ENCODE measurements around the gene B3GALT6.

B3GALT6 gene

DNA sequence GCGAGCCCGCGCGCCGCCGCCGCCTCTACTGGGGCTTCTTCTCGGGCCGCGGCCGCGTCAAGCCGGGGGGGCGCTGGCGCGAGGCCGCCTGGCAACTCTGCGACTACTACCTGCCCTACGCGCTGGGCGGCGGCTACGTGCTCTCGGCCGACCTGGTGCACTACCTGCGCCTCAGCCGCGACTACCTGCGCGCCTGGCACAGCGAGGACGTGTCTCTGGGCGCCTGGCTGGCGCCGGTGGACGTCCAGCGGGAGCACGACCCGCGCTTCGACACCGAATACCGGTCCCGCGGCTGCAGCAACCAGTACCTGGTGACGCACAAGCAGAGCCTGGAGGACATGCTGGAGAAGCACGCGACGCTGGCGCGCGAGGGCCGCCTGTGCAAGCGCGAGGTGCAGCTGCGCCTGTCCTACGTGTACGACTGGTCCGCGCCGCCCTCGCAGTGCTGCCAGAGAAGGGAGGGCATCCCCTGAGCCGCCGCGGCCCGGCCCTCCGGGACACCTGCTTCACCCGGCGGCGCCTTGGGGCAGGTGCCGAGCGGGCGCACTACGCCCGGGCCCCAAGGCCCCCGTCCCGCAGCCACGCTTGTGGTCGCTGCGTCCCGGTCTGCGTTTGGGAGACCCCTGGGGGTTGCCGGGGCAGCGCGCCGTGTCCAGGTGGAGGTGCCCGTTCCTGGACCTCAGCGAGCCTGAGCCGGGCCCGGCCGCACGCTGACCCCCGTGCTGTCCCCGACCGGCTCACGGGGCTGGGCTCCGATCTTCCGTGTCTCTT is 944 bp downstream of the B3GALT6 start:
- DNase-seq (ENCODE audit: low read depth), result no peak

- DNase-seq (ENCODE audit: low read depth), result no peak
Measured at GRCh38 chr1:1233567-1233892, 1.5 kb downstream of the B3GALT6 start.

DNA sequence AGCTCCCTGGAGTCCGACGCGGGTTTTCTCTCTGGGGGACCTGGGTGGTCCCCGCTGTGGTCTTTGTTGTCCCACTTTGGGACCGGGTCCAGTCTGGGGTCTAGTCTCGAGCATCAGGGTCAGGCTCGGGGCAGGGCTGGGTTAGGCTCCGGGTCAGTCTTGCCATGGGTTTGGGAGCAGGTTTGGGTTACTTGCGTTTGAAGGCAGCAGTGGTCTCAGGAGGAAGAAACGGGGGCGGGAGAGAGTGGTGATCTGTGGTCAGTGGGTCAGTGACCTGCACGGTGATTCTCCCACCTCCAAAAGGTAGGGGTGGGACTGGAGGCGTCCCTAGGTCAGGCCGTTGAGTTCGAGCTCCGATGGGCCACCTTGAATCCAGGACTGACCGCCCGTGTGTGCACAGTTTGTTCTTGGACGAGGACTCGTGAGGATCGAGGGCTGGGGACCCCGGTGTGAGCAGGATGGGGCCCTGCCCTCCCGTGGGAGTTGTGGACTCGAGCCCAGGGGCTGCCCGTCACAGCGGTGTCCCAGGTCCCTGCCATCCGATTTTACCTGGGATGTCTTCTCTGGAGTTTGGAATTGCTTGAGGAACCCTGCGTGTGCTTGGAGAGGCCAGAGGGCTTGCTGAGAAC is 2.3 kb downstream of the B3GALT6 start:
- DNase-seq (ENCODE audit: low read depth), result no peak

GRCh38 chr1:1235016-1235744 is 3.1 kb downstream of the B3GALT6 start:
- no peak for DNase-seq (ENCODE audit: low read depth)

DNA sequence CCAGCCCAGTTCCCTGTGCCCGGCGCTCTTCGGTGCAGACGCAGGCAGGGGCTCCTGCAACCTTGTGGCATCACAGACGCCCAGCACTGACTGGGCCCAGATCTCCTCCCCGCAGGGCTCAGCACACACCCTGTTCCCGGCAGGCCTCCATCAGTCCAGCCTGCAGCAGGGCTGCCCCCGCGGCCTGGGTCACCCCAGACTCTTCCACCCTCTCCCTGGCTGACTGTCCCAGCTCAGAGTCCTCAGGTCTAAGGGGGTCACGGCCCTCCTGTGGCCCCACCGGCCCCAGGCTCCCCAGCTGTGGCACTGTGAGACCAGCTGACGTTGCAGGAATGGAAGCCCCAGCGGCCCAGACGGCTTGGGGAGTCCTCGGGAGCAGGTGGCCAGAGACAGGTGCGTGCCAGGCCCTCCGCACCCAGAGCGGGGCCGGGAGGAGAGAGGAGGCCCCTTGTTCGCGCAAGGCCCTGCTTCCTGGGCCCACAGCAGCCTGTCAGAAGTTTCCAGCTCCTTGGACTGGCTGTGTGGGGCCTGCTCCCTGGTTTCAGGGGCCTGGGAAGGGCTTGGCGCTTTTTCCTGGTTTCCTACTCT is 4.2 kb downstream of the B3GALT6 start:
- DNase-seq (ENCODE audit: low read depth), result no peak

- DNase-seq (ENCODE audit: low read depth), result no peak
Measured at GRCh38 chr1:1236945-1237873, 5.2 kb downstream of the B3GALT6 start.

- DNase-seq (ENCODE audit: low read depth), result no peak
Measured at GRCh38 chr1:1237874-1238701, 6.1 kb downstream of the B3GALT6 start.

DNA sequence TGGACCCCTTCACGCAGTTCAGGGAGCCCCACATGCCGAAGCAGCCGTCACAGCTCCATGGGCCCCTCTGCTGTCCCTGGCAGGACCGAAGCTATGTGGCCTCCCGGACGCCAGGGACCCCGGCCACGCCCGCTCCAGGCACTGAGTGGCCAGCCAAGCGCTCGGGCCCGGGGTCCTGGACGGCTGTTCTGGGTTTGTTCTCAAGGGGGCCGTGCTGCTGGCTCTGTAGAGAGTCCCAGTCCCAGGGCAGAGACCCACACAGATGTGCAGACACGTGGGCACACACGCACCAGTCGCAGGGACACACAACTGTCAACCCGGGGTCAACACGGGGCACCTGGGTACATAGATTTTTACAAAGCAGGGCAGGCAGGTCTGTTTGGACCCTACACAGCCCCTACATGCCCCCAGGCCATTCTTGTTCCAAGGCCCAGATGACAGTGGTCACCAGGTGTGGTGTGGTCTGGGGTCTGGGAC is 6.7 kb downstream of the B3GALT6 start:
- no peak for DNase-seq (ENCODE audit: low read depth)

GRCh38 chr1:1239227-1239613 is 7.2 kb downstream of the B3GALT6 start:
- no peak for DNase-seq (ENCODE audit: low read depth)

DNA sequence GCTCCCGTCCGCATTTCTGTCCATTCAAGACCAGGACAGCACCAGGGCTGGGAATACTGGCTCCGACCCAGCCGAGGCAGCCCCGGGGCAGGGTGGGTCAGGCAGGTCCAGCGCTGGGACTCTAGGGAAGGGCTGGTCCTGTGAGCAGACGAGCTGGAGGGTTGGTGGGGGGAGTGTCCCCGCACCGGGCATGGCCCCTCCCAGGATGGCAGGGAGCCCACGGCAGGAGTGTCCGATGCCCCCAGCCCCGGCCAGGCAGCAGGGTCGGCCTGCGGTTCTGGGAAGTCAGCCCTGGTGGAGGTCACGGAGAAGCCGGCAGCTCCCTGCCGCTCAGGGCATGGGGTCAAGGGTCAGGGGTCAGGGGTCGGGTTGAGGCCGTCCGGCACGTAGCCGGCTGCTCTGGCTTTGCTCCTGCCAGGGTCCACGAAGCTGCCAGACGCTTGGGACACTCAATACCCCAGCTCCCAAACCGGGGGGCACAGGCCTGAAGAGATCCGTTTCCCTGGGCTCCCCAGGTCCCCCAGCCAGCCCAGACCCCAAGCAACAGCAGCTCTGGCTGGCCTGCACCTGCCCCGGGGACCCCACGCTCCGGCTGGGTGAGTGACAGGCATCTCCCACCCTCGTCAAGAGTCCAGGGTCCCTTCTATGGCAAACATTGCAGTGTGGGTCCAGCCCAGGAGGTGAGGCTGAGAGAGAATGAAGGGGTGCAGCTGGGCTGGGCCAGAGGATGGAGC is 7.7 kb downstream of the B3GALT6 start:
- no peak for DNase-seq (ENCODE audit: low read depth)

GRCh38 chr1:1240348-1240732 is 8.3 kb downstream of the B3GALT6 start:
- no peak for DNase-seq (ENCODE audit: low read depth)

GRCh38 chr1:1240822-1241587 is 9.0 kb downstream of the B3GALT6 start:
- no peak for DNase-seq (ENCODE audit: low read depth)

GRCh38 chr1:1241588-1242219 is 9.7 kb downstream of the B3GALT6 start:
- DNase-seq (ENCODE audit: low read depth), result no peak

DNA sequence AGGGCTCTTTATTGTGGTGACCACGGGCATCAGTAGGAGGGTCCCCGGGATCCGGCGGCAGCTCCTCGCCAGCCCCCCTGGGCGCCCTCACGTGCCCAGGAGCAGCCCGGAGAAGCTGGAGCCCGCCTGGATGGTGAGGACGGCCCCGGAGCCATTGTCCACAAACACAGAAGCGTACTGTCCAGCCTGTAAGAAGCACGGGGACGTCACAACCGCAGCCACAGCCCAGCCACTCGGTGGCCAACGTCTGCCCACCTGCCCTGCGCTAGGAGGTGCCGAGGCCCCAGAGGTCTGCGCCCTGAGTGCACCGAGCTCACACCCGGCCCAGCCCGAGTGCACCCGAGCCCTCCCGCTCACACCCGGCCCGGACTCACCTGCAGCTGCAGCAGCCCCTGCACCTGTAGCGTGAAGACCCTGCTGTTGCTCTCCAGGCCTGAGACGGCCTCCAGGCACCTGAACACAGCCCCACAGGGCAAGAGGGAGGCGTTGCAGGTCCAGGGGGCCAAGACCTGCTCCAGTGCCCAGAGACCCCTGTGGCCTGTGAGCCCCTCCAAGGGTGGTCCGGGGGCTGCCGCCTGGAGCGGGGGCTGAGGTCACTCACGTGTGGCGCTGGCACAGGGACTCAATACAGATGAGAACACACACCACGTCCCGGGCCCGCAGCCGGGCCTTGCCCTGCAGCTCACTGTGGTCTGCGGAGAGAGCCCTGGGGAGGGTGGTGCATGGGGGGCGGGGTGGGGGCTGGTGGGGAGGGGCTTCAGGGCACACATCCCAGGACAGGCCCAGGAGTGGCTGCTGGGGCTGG is 10.6 kb downstream of the B3GALT6 start:
- no peak for DNase-seq (ENCODE audit: low read depth)

DNA sequence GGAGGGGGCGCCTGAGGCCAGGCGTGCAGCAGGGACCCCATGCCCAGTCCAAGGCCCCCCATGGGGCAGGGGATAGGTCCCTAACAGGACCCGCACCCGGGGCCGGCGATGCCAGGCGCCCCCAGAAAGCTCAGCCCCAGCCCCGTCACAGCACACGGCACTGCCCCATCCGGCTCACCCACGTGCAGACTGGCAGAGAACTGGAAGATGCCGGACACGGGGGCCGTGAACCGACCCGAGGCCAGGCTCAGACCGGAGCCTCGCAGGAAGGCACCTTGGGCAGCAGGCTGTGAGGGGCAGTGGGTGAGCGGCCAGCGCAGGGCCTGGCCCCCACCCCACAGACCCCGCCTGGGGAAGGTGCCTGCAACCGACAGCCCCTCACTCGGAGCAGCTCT is 11.2 kb downstream of the B3GALT6 start:
- DNase-seq (ENCODE audit: low read depth), result no peak

DNA sequence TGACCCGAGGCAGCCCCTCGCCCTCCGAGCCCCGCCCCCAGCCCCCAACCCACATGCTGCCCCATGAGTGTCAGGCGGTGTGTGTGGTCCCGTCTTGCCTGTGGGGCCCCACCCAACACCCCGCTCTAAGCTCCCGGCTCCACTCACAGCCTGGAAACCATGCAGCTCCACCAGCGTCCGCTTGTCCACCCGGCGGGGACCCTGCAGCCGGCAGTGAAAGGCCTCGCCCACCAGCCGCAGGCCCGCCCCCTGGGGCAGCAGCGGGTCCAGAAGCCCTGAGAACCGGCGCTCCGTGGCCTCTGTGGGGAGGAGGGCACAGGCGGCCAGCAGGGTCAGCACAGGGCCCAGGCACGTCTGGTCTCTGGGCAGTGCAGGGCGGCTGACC is 11.8 kb downstream of the B3GALT6 start:
- DNase-seq (ENCODE audit: low read depth), result no peak

- no peak for DNase-seq (ENCODE audit: low read depth)
Measured at GRCh38 chr1:1244192-1244811, 12.3 kb downstream of the B3GALT6 start.

All from CMK (cell line).